K562 (cell line): ENCODE measurements around the gene ARNT2. TPM values are rescaled to one million over a fixed set of nuclear protein-coding genes. Genes with fewer than 3 reads are reported as not detected.

Source experiments
- ATAC-seq: fragments of 200-7000 bp; cut with Tn5 transposase; 3 replicates; pipeline ENCODE4 v1.9.1; 2020; ENCODE audit warnings: moderate library complexity
- BruUV-seq: library from RNA; stranded (reverse); fragments of 400-500 nt; replicated peaks from 2 replicates; lab custom pipeline; 2021; lab: Mats Ljungman, UMichigan
- CTCF ChIA-PET: fragments of 300-600 bp; formaldehyde crosslinking; extraction: SDS; loops from one replicate; lab custom pipeline; 2021; ENCODE audit warnings: low intra/inter-chr PET ratio; lab: Yijun Ruan, JAX
- POLR2A ChIA-PET: fragments of 300-600, 350-650 bp; sonication (Branson Sonifier 250); formaldehyde crosslinking; extraction: SDS; loops from one replicate; lab custom pipeline; 2021; ENCODE audit warnings: antibody characterized with exemption, inconsistent platforms; lab: Yijun Ruan, JAX
- DNase-seq, 4 experiments: peaks; one replicate each; pipeline versions ENCODE4 v3.0.0 to v3.0.0-alpha.2; 2011 to 2018; ENCODE audit warnings: low spot score in 3 of 4, mixed read lengths in 3 of 4; ENCODE audit errors: extremely low read depth in 1 of 4
- FAIRE-seq: peaks from 2 replicates; lab custom pipeline; 2011; peaks lifted over from hg19 to GRCh38; lab: Jason Lieb, UNC
- H2AFZ ChIP-seq: 2 replicates; pipeline ENCODE4 v1.6.0; 2011; ENCODE audit warnings: low read depth, low read length, control low read depth, inconsistent platforms
- H3K27ac ChIP-seq: fragments of 200-600 bp; 3 replicates; pipeline ENCODE4 v1.8.0; 2011; ENCODE audit warnings: low read depth, mild to moderate bottlenecking, control low read depth, inconsistent platforms, low read length, moderate library complexity, mixed read lengths; ENCODE audit errors: extremely low read depth
- H3K27me3 ChIP-seq, 2 experiments: fragments of 300-600 bp in 1 of 2; 2 replicates in 1 of 2; 3 replicates in 1 of 2; pipeline versions ENCODE4 v1.6.0 to v1.8.0; 2011; ENCODE audit warnings: inconsistent platforms in 2 of 2, low read length in 2 of 2, mild to moderate bottlenecking in 1 of 2, mixed read lengths in 1 of 2, moderate library complexity in 1 of 2; ENCODE audit not compliant: control insufficient read depth in 2 of 2, insufficient read depth in 2 of 2
- H3K36me3 ChIP-seq: fragments of 300-600 bp; 3 replicates; pipeline ENCODE4 v1.8.0; 2011; ENCODE audit warnings: mild to moderate bottlenecking, low read length, inconsistent platforms; ENCODE audit not compliant: control insufficient read depth, insufficient read depth
- H3K4me1 ChIP-seq, 2 experiments: fragments of 200-600 bp in 1 of 2; replicated peaks in 1 of 2; 2 replicates in 1 of 2; 3 replicates in 1 of 2; pipeline versions ENCODE4 v1.5.1 to v1.8.0; 2011; ENCODE audit warnings: inconsistent platforms in 2 of 2, low read length in 2 of 2, mild to moderate bottlenecking in 1 of 2, mixed read lengths in 1 of 2, moderate library complexity in 1 of 2; ENCODE audit not compliant: control insufficient read depth in 2 of 2, insufficient read depth in 2 of 2
- H3K4me2 ChIP-seq: 2 replicates; pipeline ENCODE4 v1.6.1; 2011; ENCODE audit warnings: low read length, control low read depth, inconsistent platforms, mixed read lengths; ENCODE audit not compliant: insufficient read depth
- H3K4me3 ChIP-seq: fragments of 200-600 bp; sonication (generic), shearing (Covaris generic); 2 replicates; pipeline ENCODE4 v1.5.1; 2016; ENCODE audit warnings: control low read depth, inconsistent platforms
- H3K79me2 ChIP-seq: fragments of 200-600 bp; 3 replicates; pipeline ENCODE4 v1.8.0; 2011; ENCODE audit warnings: low read length, inconsistent platforms; ENCODE audit not compliant: control insufficient read depth, insufficient read depth
- H3K9ac ChIP-seq, 2 experiments: 2 replicates each; pipeline versions ENCODE4 v1.6.0 to v1.6.1; 2011; ENCODE audit warnings: low read depth in 2 of 2, low read length in 2 of 2, control low read depth in 1 of 2, inconsistent platforms in 1 of 2, mild to moderate bottlenecking in 1 of 2, mixed read lengths in 1 of 2; ENCODE audit not compliant: insufficient read depth in 1 of 2
- H3K9me1 ChIP-seq: one replicate; pipeline ENCODE4 v1.6.0; 2011; ENCODE audit warnings: inconsistent platforms, mild to moderate bottlenecking, low read length, moderate library complexity; ENCODE audit not compliant: control insufficient read depth, insufficient read depth
- H3K9me3 ChIP-seq: replicated peaks from 2 replicates; pipeline ENCODE4 v1.5.1; 2011; ENCODE audit warnings: low read depth, low read length, inconsistent platforms; ENCODE audit not compliant: control insufficient read depth, insufficient read depth
- H4K20me1 ChIP-seq: replicated peaks from 2 replicates; pipeline ENCODE4 v1.6.1; 2011; ENCODE audit warnings: low read length, inconsistent platforms, mixed read lengths; ENCODE audit not compliant: control insufficient read depth, insufficient read depth
- CLOCK ChIP-seq: fragments of 250-450 bp; sonication (Bioruptor Pico); IDR thresholded peaks from 2 replicates; pipeline ENCODE4 v1.4.0; 2020; ENCODE audit warnings: mild to moderate bottlenecking, moderate library complexity, borderline replicate concordance
- EWSR1 ChIP-seq: fragments of 450-650 bp; IDR thresholded peaks from 2 replicates; pipeline ENCODE4 v1.6.1; 2018; ENCODE audit warnings: borderline replicate concordance, mild to moderate bottlenecking, low read depth, moderate library complexity; ENCODE audit not compliant: partially characterized antibody
- FOXP1 ChIP-seq: sonication (generic); formaldehyde crosslinking; IDR thresholded peaks from 2 replicates; pipeline ENCODE4 v1.8.0; 2022; ENCODE audit warnings: mild to moderate bottlenecking, missing genetic modification reagents
- GTF2E2 ChIP-seq: fragments of 200-800 bp; sonication (Bioruptor generic); IDR thresholded peaks from 2 replicates; pipeline ENCODE4 v1.6.1; 2016; ENCODE audit warnings: missing genetic modification characterization, missing compliant biosample characterization
- HNRNPK ChIP-seq: fragments of 200-400 bp; formaldehyde crosslinking; IDR thresholded peaks from one replicate; pipeline ENCODE4 v1.6.1; 2018; ENCODE audit warnings: mild to moderate bottlenecking, low read depth, low read length; ENCODE audit not compliant: poor library complexity, severe bottlenecking
- PRMT5 ChIP-seq: sonication (generic); formaldehyde crosslinking; IDR thresholded peaks from 2 replicates; pipeline ENCODE4 v1.5.0; 2020; ENCODE audit warnings: missing genetic modification reagents
- PYGO2 ChIP-seq: fragments of 450-650 bp; IDR thresholded peaks from 2 replicates; pipeline ENCODE4 v1.6.1; 2016; ENCODE audit warnings: mild to moderate bottlenecking, missing genetic modification characterization, moderate library complexity, missing compliant biosample characterization
- SRSF3 ChIP-seq: fragments of 200-400 bp; formaldehyde crosslinking; IDR thresholded peaks from 2 replicates; pipeline ENCODE4 v1.6.1; 2016; ENCODE audit warnings: mild to moderate bottlenecking, low read length, moderate library complexity; ENCODE audit not compliant: insufficient read depth
- TAF9B ChIP-seq: fragments of 450-650 bp; IDR thresholded peaks from 2 replicates; pipeline ENCODE4 v1.6.1; 2018; ENCODE audit warnings: mild to moderate bottlenecking; ENCODE audit not compliant: partially characterized antibody
- YY1 ChIP-seq, 3 experiments: IDR thresholded peaks; 2 replicates each; pipeline ENCODE4 v1.6.1; 2011; ENCODE audit warnings: low read length in 2 of 3, mild to moderate bottlenecking in 2 of 3, moderate library complexity in 2 of 3, borderline replicate concordance in 1 of 3, control low read depth in 1 of 3, low read depth in 1 of 3; ENCODE audit not compliant: insufficient read depth in 3 of 3, insufficient replicate concordance in 2 of 3, control insufficient read depth in 1 of 3, insufficient read length in 1 of 3; ENCODE audit errors: extremely low read depth in 1 of 3
- ZNF512 ChIP-seq: IDR thresholded peaks from 2 replicates; pipeline ENCODE4 v1.6.1; 2016; ENCODE audit warnings: missing genetic modification characterization, missing compliant biosample characterization
- ZSCAN32 ChIP-seq: fragments of 450-650 bp; formaldehyde crosslinking; IDR thresholded peaks from 2 replicates; pipeline ENCODE4 v1.4.0; 2020; ENCODE audit warnings: mild to moderate bottlenecking, moderate library complexity
- WGBS: fragments of 100-300 bp; shearing (Covaris generic); methylation state at CpG from one replicate; pipeline ENCODE4 v1.1.6; 2016; ENCODE audit warnings: low coverage, mixed read lengths; ENCODE audit not compliant: insufficient coverage; ENCODE audit errors: missing lambda C conversion rate; 5-methylcytosine and 5-hydroxymethylcytosine counted together
- in situ Hi-C: fragments of 300-500 bp; cut with MboI; formaldehyde crosslinking; loops from 4 replicates; pipeline ENCODE4 v1.15.0; 2018; ENCODE audit warnings: inconsistent platforms, mixed read lengths
- intact Hi-C: fragments of 100-400 bp; cut with micrococcal nuclease; formaldehyde crosslinking; loops from 2 replicates; pipeline ENCODE4 v1.14.2; 2022
- polyA plus RNA-seq, 8 experiments: library from polyadenylated mRNA; depleted of rRNA in 4 of 8; stranded (reverse) in 5 of 8; unstranded in 3 of 8; fragments of >200 nt; fragmentation: Nextera tagmentation in 2 of 8; fragmentation: Illumina TruSeq in 1 of 8; extraction: Ambion mirVana in 2 of 8; extraction: Trizol in 1 of 8; gene quantifications; 2 replicates each; pipeline versions ENCODE4 v1.2.1 to v1.2.3, GENCODE V29; 2011 to 2014; ENCODE audit warnings: inconsistent platforms in 1 of 8, missing spikeins in 1 of 8
- total RNA-seq, 7 experiments: library from RNA; depleted of rRNA in 6 of 7; stranded (reverse); fragments of >200 nt in 6 of 7; fragmentation: Illumina TruSeq in 2 of 7; extraction: Trizol in 2 of 7; gene quantifications; 2 replicates each; pipeline versions ENCODE4 v1.2.1 to v1.2.3, GENCODE V29; 2011 to 2021; ENCODE audit warnings: low replicate concordance in 1 of 7

Gene ARNT2
- total and polyA plus RNA-seq, 9 of the 15 experiments (the other 6 are each of a cell fraction or from before 2014, with no cell fraction given) = 0.01 TPM; not detected in 8

GRCh38 chr15:80432345-80432702 lies 28.1 kb downstream of the ARNT2 start:
- Histone ChIP-seq H3K9me1 (no peaks in the 10 kb centered on the region), H3K79me2 (no peaks in the 10 kb centered on the region), H2AFZ (no peak overlapping the region), H3K4me3 (no peak overlapping the region), H3K9me3 (no peaks in the 10 kb centered on the region), H3K9ac (no peak overlapping the region), H3K36me3 (no peaks in the 10 kb centered on the region), H3K4me1 (no peaks in the 10 kb centered on the region), H3K4me2 (no peak overlapping the region), H3K27ac (no peak overlapping the region), H3K27me3 (peaks cover 4 to 44% of the 10 kb centered on the region in 2 experiments; a peak in 4 of 5 replicates), H4K20me1 (no peaks in the 10 kb centered on the region)
- no TSS peak for BruUV-seq
- no peak for ATAC-seq
- in situ Hi-C loops (no loop called here), intact Hi-C loops (no loop called here)
- DNase-seq = no peak
- 0% methylated on average over 2 of the region's 2 CpGs for WGBS
- no peak for TF ChIP-seq YY1 (IDR thresholded peaks at IDR 0.05; ENCODE audit: borderline replicate concordance in 1 of 3, control insufficient read depth in 1 of 3, extremely low read depth in 1 of 3, insufficient read depth in 3 of 3, insufficient read length in 1 of 3, insufficient replicate concordance in 2 of 3, low read depth in 1 of 3, low read length in 2 of 3)
- no peak for TF ChIP-seq ZNF512 (tag)
- no peak for TF ChIP-seq TAF9B
- no peak for TF ChIP-seq ZSCAN32 (CRISPR knock-in tag)
- TF ChIP-seq PYGO2 (tag) = no peak
- no peak for TF ChIP-seq CLOCK
- no peak for TF ChIP-seq FOXP1 (CRISPR knock-in tag)
- TF ChIP-seq GTF2E2 = no peak
- no peak for TF ChIP-seq SRSF3
- no peak for TF ChIP-seq PRMT5
- TF ChIP-seq EWSR1 = no peak
- no peak for TF ChIP-seq HNRNPK
- FAIRE-seq = no peak
- POLR2A ChIA-PET = interaction anchor here (0.6 kb wide), 1 partner anchor 656 kb away, joined by 3 read pairs; no protein-coding TSS in a partner anchor
- CTCF ChIA-PET = no interaction called here
